GM12875 (cell line): Measurements from ENCODE around the gene STPG1.

ENCODE experiments used
- H3K4me3 ChIP-seq: one replicate; pipeline ENCODE4 v1.5.1; 2011; ENCODE audit warnings: low read depth, low read length, control low read depth
- CTCF ChIP-seq: IDR thresholded peaks from 2 replicates; pipeline ENCODE4 v1.5.1; 2011; ENCODE audit warnings: low read depth, mild to moderate bottlenecking, control low read depth, inconsistent platforms, low read length, moderate library complexity, borderline replicate concordance; ENCODE audit not compliant: insufficient read depth

Gene STPG1

GRCh38 chr1:24412408-24412807, 1.2 kb downstream of the STPG1 start:
- H3K4me3 ChIP-seq, result no peak overlapping the region
- TF ChIP-seq CTCF, result no peak

DNA sequence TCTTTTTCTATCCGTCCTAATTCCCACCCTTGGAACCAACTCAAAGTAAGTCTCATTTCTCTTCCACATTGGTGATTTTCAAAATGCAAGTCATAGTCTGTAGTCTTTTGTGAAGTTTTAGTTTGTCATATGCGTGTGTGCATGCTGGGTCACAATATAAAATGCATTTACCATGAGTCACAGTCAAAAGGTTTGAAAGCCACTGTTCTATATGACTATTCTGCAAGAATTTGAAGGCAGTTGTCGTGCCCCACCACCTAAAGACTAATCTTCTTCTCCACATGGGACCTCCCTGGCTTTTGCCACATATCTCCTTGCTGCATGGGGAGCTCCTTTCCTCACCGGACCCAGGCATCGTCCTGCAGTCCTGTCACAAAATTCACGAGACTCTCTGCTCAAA, 1.6 kb downstream of the STPG1 start:
- no peak for TF ChIP-seq CTCF
- H3K4me3 ChIP-seq, result no peak overlapping the region

DNA sequence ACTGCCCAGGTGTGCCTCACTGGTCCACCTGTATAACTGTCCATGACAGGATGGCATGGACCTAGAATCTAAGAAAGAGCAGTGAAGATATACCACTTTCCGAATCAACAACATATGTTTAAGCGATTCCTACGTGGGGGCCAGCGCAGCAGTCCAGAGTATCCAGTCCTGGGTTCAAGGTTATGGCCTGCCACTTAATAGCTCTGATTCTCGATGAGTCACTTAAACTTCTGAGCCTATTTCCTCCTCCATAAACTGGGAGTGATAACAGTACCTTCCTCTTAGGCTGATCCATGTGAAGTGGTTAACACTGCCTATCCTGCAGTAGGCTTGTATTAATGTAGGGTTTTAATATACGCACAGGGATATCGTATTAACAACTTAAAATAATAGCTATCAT, 2.8 kb downstream of the STPG1 start:
- no peak for TF ChIP-seq CTCF
- no peak overlapping the region for H3K4me3 ChIP-seq

GRCh38 chr1:24409535-24409934, 4.0 kb downstream of the STPG1 start:
- H3K4me3 ChIP-seq, result no peak overlapping the region
- TF ChIP-seq CTCF, result no peak

DNA sequence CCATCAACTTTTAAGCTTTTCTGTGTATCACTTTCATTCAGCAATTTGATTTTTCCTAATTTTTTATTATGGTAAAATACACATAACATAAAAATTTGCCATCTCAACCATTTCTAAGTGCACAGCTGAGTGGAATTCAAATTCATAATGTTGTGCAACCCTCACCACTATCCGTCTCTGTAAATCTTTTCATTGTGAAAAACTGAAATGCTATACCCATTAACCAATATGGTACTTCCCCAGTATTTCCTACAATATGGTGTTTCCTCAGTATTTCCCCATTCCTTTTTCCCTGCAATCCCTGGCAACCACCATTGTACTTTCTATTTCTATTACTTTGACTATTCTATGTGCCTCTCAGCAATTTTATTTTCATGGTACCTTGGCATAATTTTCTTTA, 6.8 kb downstream of the STPG1 start:
- no peak overlapping the region for H3K4me3 ChIP-seq
- TF ChIP-seq CTCF, result no peak

- TF ChIP-seq CTCF, result no peak
- H3K4me3 ChIP-seq, result no peak overlapping the region
Measured at GRCh38 chr1:24403806-24404205, 9.8 kb downstream of the STPG1 start.

DNA sequence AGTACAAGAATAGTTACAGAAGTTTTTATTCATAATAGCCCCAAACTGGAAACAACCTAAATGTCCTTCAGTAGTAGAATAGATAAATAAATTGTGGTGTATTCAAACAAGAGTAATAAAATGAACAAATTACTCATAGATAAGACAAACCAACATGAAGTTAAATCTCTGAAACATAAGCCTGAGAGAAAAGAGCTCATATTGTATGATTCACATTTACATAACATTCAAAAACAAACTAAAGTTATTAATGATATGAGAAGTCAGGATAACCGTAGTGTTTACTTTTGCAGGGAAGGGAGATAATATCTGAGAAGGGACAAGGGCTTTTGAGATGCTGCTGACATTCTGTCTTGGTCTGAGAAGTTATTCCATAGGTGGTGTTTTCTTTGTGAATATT, 13.5 kb downstream of the STPG1 start:
- no peak overlapping the region for H3K4me3 ChIP-seq
- TF ChIP-seq CTCF, result no peak
